ENCODE data around the gene ZNF14. TPM values are rescaled to one million over a fixed set of nuclear protein-coding genes. Genes with fewer than 3 reads are reported as not detected.

Gene ZNF14
- total and polyA plus RNA-seq, 5 donors = 3.5 to 5.8 (median 5.0) TPM

DNA sequence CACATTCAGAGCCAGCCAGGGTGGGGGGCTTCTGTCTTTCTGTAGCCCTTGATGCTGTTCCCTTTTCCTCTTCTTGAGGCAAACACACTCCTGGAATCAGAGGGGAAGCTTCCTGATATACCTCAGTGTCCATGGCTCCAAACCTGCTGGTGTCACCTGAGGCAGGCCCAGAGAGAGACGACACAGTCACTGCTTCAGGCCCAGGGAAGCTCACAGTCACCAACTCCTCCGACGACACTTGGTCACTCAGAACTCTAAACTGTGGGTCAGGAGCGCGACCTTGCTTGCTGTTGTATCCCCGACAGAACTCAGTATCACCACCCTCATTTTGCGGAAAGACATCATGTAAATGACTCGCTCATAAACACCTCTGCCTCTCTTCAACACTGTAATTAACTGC is 70.6 kb downstream of the ZNF14 start:
- Histone ChIP-seq H3K27me3 (ENCODE audit: control insufficient read depth, insufficient read depth) (no peaks in the 10 kb centered on the region), H3K4me1 (ENCODE audit: control insufficient read depth, insufficient read depth, low read length) (peaks cover 2% of the 10 kb centered on the region), H3K27ac (ENCODE audit: low read length) (peak overlapping the region; percentile 7), H3K4me3 (ENCODE audit: low read length) (peak overlapping the region; percentile 86), H3K9me3 (ENCODE audit: control insufficient read depth, low read length) (no peaks in the 10 kb centered on the region)
- ATAC-seq = no peak
- DNase-seq = no peak
- intact Hi-C loops (cut with DNase I) = no loop called here
- 77% methylated on average over 8 of the region's 8 CpGs for WGBS

DNA sequence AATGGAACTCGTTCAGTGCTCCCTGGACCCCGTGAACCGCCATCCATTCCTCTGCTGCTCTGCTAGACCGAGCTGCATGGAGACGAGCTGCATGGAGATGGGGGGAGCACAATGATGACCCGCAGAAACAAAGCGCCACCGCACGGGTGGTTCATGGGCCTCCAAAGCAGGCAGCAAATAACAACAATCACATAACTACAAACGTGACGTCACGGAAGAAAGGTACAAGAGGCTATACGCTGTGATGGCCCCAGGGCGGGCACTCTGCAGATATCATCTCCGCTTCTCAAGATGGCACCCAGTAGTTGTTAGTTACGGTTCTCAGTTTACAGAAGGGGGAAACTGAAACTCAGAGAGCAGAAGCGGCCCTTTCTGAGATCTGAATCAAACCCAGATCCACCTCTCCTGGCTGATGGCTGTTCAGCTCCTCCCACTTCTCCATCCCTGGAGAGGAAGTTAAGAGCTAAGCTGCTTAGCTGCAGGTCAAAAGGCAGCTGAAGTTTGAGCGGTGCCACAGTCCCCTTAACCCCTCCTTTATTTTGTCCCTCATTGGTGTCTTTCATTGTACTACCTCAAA is 71.1 kb downstream of the ZNF14 start:
- H3K9me3 ChIP-seq (ENCODE audit: control insufficient read depth, low read length) = no peaks in the 10 kb centered on the region
- ATAC-seq (no peak), DNase-seq (peak in 1 of 3 donors; percentile 30)
- no peak overlapping the region for H3K27ac ChIP-seq (ENCODE audit: low read length)
- no peaks in the 10 kb centered on the region for H3K27me3 ChIP-seq (ENCODE audit: control insufficient read depth, insufficient read depth)
- no peak overlapping the region for H3K4me3 ChIP-seq (ENCODE audit: low read length)
- 71% methylated on average over 18 of the region's 18 CpGs for WGBS
- peaks cover 2% of the 10 kb centered on the region for H3K4me1 ChIP-seq (ENCODE audit: control insufficient read depth, insufficient read depth, low read length)
- intact Hi-C loops (cut with DNase I) = no loop called here

DNA sequence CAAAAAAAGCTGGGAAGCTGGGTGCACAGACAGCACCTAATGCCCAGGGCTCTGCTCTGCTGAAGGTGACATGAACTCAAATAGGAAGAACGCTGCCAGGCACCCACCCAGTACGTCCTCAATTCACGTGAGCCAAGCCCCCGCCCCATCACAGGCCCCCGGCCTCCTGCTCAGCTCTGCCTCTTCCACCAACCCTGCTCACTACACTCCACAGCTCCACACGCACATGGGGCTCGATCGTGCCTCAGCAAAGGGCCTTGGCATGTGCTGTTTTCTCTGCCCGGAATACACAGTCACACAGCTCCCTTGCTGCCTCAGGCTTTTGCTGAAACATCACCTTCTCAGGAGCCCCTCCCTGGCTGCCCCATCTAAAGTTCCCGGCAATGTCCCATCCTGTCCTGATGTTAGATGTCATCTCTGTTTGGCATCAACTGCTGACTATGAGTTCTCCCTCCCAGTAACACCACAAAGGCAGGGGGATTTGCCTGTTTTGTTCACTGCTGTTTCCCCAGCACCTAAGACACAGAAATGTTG is 71.7 kb downstream of the ZNF14 start:
- 82% methylated on average over 10 of the region's 10 CpGs for WGBS
- no peak for DNase-seq
- intact Hi-C loops (cut with DNase I) = no loop called here
- Histone ChIP-seq H3K4me1 (ENCODE audit: control insufficient read depth, insufficient read depth, low read length) (peaks cover 2% of the 10 kb centered on the region), H3K4me3 (ENCODE audit: low read length) (no peak overlapping the region), H3K9me3 (ENCODE audit: control insufficient read depth, low read length) (no peaks in the 10 kb centered on the region), H3K27ac (ENCODE audit: low read length) (no peak overlapping the region), H3K27me3 (ENCODE audit: control insufficient read depth, insufficient read depth) (no peaks in the 10 kb centered on the region)
- no peak for ATAC-seq

Other genes starting within 250 kb of the ZNF14 start
- gene TSSK6, start 217.6 kb downstream of the ZNF14 start, total RNA-seq = under 1 TPM; 0.28 to 0.97 (median 0.82) TPM
- gene TSSK6, start 217.6 kb downstream of the ZNF14 start, polyA plus RNA-seq = 0.77 TPM
- gene NDUFA13, start 216.9 kb downstream of the ZNF14 start, total RNA-seq = 1,000 to 10,000 TPM in 1 of 4 donors, 100 to 1,000 TPM in 3; 785 to 1,013 (median 850) TPM
- 1,226 TPM for gene NDUFA13, start 216.9 kb downstream of the ZNF14 start, polyA plus RNA-seq
- 1 to 10 TPM; 1.3 to 4.3 (median 1.6) TPM for gene YJEFN3, start 204.2 kb downstream of the ZNF14 start, total RNA-seq
- 2.9 TPM for gene YJEFN3, start 204.2 kb downstream of the ZNF14 start, polyA plus RNA-seq
- gene CILP2, start 194.8 kb downstream of the ZNF14 start, total RNA-seq = under 1 TPM; 0.08 to 0.39 (median 0.22) TPM
- gene CILP2, start 194.8 kb downstream of the ZNF14 start, polyA plus RNA-seq = 0.05 TPM
- under 1 TPM in 1 of 4 donors, not detected in 3; 0.56 TPM for gene PBX4, start 114.4 kb downstream of the ZNF14 start, total RNA-seq
- gene PBX4, start 114.4 kb downstream of the ZNF14 start, polyA plus RNA-seq = 0.36 TPM
- gene LPAR2, start 104.9 kb downstream of the ZNF14 start, total RNA-seq = 1 to 10 TPM in 2 of 4 donors, under 1 TPM in 2; 0.57 to 3.0 (median 1.2) TPM
- 1.1 TPM for gene LPAR2, start 104.9 kb downstream of the ZNF14 start, polyA plus RNA-seq
- 1 to 10 TPM; 3.1 to 6.3 (median 5.3) TPM for gene GMIP, start 89.5 kb downstream of the ZNF14 start, total RNA-seq
- gene GMIP, start 89.5 kb downstream of the ZNF14 start, polyA plus RNA-seq = 2.3 TPM
- gene ATP13A1, start 69.4 kb downstream of the ZNF14 start, total RNA-seq = 10 to 100 TPM; 21.7 to 28.0 (median 23.6) TPM
- gene ATP13A1, start 69.4 kb downstream of the ZNF14 start, polyA plus RNA-seq = 16.7 TPM
- 1 to 10 TPM; 3.1 to 5.9 (median 5.0) TPM for gene ZNF101, start 64.3 kb downstream of the ZNF14 start, total RNA-seq
- gene ZNF101, start 64.3 kb downstream of the ZNF14 start, polyA plus RNA-seq = 3.1 TPM
- gene ZNF506, start 88.6 kb upstream of the ZNF14 start, total RNA-seq = 10 to 100 TPM; 13.6 to 17.4 (median 15.1) TPM
- 6.6 TPM for gene ZNF506, start 88.6 kb upstream of the ZNF14 start, polyA plus RNA-seq
- 1 to 10 TPM; 7.5 to 8.9 (median 8.6) TPM for gene ZNF253, start 132.8 kb upstream of the ZNF14 start, total RNA-seq
- 5.4 TPM for gene ZNF253, start 132.8 kb upstream of the ZNF14 start, polyA plus RNA-seq
- gene ZNF93, start 167.8 kb upstream of the ZNF14 start, total RNA-seq = 1 to 10 TPM; 1.7 to 2.2 (median 2.0) TPM
- 1.9 TPM for gene ZNF93, start 167.8 kb upstream of the ZNF14 start, polyA plus RNA-seq

All from right cardiac atrium (tissue), 5 donors.